HepG2 (cell line): Measurements from ENCODE around the gene MRPL3. TPM values are rescaled to one million over a fixed set of nuclear protein-coding genes. Genes with fewer than 3 reads are reported as not detected.
"Not testable (repeated sequence)": the region's sequence is repeated elsewhere in the genome, so short reads cannot be mapped to it uniquely, and the experiment has no call there.

Source experiments
- ATAC-seq: fragments of 200-7000 bp; cut with Tn5 transposase; 3 replicates; pipeline ENCODE4 v1.9.1; 2020; ENCODE audit warnings: mild to moderate bottlenecking, moderate library complexity
- BruUV-seq: library from RNA; stranded (reverse); fragments of 400-500 nt; replicated peaks from 2 replicates; lab custom pipeline; 2021; lab: Mats Ljungman, UMichigan
- CTCF ChIA-PET: fragments of 300-600 bp; formaldehyde crosslinking; extraction: SDS; loops from one replicate; lab custom pipeline; 2021; ENCODE audit warnings: low total read pairs, inconsistent platforms, low intra/inter-chr PET ratio; lab: Yijun Ruan, JAX
- POLR2A ChIA-PET: fragments of 350-600 bp; sonication (Branson Sonifier 250); formaldehyde crosslinking; loops from one replicate; lab custom pipeline; 2020; ENCODE audit warnings: antibody characterized with exemption, inconsistent platforms; lab: Yijun Ruan, JAX
- DNase-seq: peaks from one replicate; pipeline ENCODE4 v3.0.0-alpha.2; 2015; ENCODE audit warnings: low spot score
- FAIRE-seq: peaks from 3 replicates; lab custom pipeline; 2011; peaks lifted over from hg19 to GRCh38; lab: Jason Lieb, UNC
- H2AFZ ChIP-seq: one replicate; pipeline ENCODE4 v1.6.1; 2011; ENCODE audit warnings: low read length, inconsistent platforms
- H3K27ac ChIP-seq: fragments of 300-600 bp; 3 replicates; pipeline ENCODE4 v1.8.0; 2011; ENCODE audit warnings: mixed run types, mild to moderate bottlenecking, mixed read lengths, low read length, inconsistent platforms; ENCODE audit not compliant: insufficient read depth; ENCODE audit errors: extremely low read length
- H3K27me3 ChIP-seq, 2 experiments: fragments of 200-600 bp in 1 of 2; 2 replicates in 1 of 2; 3 replicates in 1 of 2; pipeline versions ENCODE4 v1.6.0 to v1.8.0; 2011; ENCODE audit warnings: low read length in 2 of 2, mild to moderate bottlenecking in 2 of 2, moderate library complexity in 2 of 2, inconsistent platforms in 1 of 2; ENCODE audit not compliant: insufficient read depth in 2 of 2, control insufficient read depth in 1 of 2
- H3K36me3 ChIP-seq, 2 experiments: fragments of 200-600 bp in 1 of 2; replicated peaks in 1 of 2; 2 replicates in 1 of 2; 3 replicates in 1 of 2; pipeline versions ENCODE4 v1.5.1 to v1.8.0; 2011; ENCODE audit warnings: low read length in 2 of 2, inconsistent platforms in 1 of 2; ENCODE audit not compliant: insufficient read depth in 2 of 2, control insufficient read depth in 1 of 2
- H3K4me1 ChIP-seq: 2 replicates; pipeline ENCODE4 v1.5.1; 2012; ENCODE audit warnings: low read length, inconsistent platforms; ENCODE audit not compliant: insufficient read depth
- H3K4me2 ChIP-seq: 2 replicates; pipeline ENCODE4 v1.6.0; 2011; ENCODE audit warnings: low read depth, low read length, inconsistent platforms
- H3K4me3 ChIP-seq, 3 experiments: fragments of 200-600 bp in 1 of 3; sonication (generic), shearing (Covaris generic) in 1 of 3; replicated peaks in 1 of 3; 2 replicates each; pipeline ENCODE4 v1.5.1; 2011 to 2016; ENCODE audit warnings: low read length in 3 of 3, inconsistent platforms in 2 of 3, low read depth in 2 of 3, mild to moderate bottlenecking in 2 of 3, control low read depth in 1 of 3, mixed read lengths in 1 of 3; ENCODE audit not compliant: insufficient read depth in 1 of 3
- H3K79me2 ChIP-seq: one replicate; pipeline ENCODE4 v1.6.1; 2011; ENCODE audit warnings: low read length, inconsistent platforms; ENCODE audit not compliant: insufficient read depth
- H3K9ac ChIP-seq: 2 replicates; pipeline ENCODE4 v1.6.0; 2011; ENCODE audit warnings: mild to moderate bottlenecking, low read depth, low read length, inconsistent platforms; ENCODE audit not compliant: insufficient read depth
- H3K9me3 ChIP-seq: 2 replicates; pipeline ENCODE4 v1.5.1; 2012; ENCODE audit warnings: mild to moderate bottlenecking, low read length
- H4K20me1 ChIP-seq: 2 replicates; pipeline ENCODE4 v1.6.0; 2011; ENCODE audit warnings: inconsistent platforms, mild to moderate bottlenecking, low read length, moderate library complexity; ENCODE audit not compliant: insufficient read depth
- CEBPG ChIP-seq: IDR thresholded peaks from 2 replicates; pipeline ENCODE4 v1.6.1; 2016
- DZIP1 ChIP-seq: sonication (generic); formaldehyde crosslinking; IDR thresholded peaks from 2 replicates; pipeline ENCODE4 v1.5.0; 2020; ENCODE audit warnings: mild to moderate bottlenecking, missing genetic modification reagents
- FOSL2 ChIP-seq: sonication (generic); formaldehyde crosslinking; IDR thresholded peaks from 2 replicates; pipeline ENCODE4 v1.4.0; 2020; ENCODE audit warnings: missing genetic modification reagents
- GTF3A ChIP-seq: sonication (generic); formaldehyde crosslinking; conservative IDR thresholded peaks from 2 replicates; pipeline ENCODE4 v1.4.0; 2020; ENCODE audit warnings: mild to moderate bottlenecking, missing genetic modification reagents
- IRX3 ChIP-seq: sonication (generic); formaldehyde crosslinking; IDR thresholded peaks from 2 replicates; pipeline ENCODE4 v1.8.1; 2023; ENCODE audit warnings: mild to moderate bottlenecking, low read depth, missing genetic modification reagents, borderline replicate concordance
- MIER2 ChIP-seq: IDR thresholded peaks from 2 replicates; pipeline ENCODE4 v1.6.1; 2016; ENCODE audit warnings: missing biosample characterization, missing genetic modification reagents
- RFXAP ChIP-seq: sonication (generic); formaldehyde crosslinking; IDR thresholded peaks from 2 replicates; pipeline ENCODE4 v1.4.0; 2020; ENCODE audit warnings: missing genetic modification reagents, borderline replicate concordance
- SMARCC2 ChIP-seq: fragments of 450-650 bp; IDR thresholded peaks from 2 replicates; pipeline ENCODE4 v1.6.1; 2017; ENCODE audit warnings: antibody characterized with exemption, mild to moderate bottlenecking
- SP140L ChIP-seq: sonication (generic); formaldehyde crosslinking; IDR thresholded peaks from 2 replicates; pipeline ENCODE4 v1.4.0; 2020; ENCODE audit warnings: missing genetic modification reagents, borderline replicate concordance
- TRIM22 ChIP-seq: fragments of 450-650 bp; IDR thresholded peaks from 2 replicates; pipeline ENCODE4 v1.6.1; 2017
- ZNF235 ChIP-seq: sonication (generic); formaldehyde crosslinking; IDR thresholded peaks from 2 replicates; pipeline ENCODE4 v1.8.1; 2023; ENCODE audit warnings: mild to moderate bottlenecking, missing genetic modification reagents, borderline replicate concordance
- ZNF326 ChIP-seq: sonication (generic); formaldehyde crosslinking; IDR thresholded peaks from 2 replicates; pipeline ENCODE4 v1.4.0; 2020; ENCODE audit warnings: missing genetic modification reagents, borderline replicate concordance
- ZNF792 ChIP-seq: IDR thresholded peaks from 2 replicates; pipeline ENCODE4 v1.6.1; 2016
- WGBS: methylation state at CpG from one replicate; pipeline ENCODE4 v1.1.6; 2017; ENCODE audit warnings: low lambda C conversion rate; 5-methylcytosine and 5-hydroxymethylcytosine counted together
- in situ Hi-C: cut with HindIII; loops from 2 replicates; pipeline ENCODE4 v1.10.0; 2017; ENCODE audit warnings: low pct_unique_long_range_greater_than_20kb; ENCODE audit not compliant: extremely low pct_ligation_motif_present
- intact Hi-C: fragments of 100-400 bp; cut with micrococcal nuclease; formaldehyde crosslinking; loops from one replicate; pipeline ENCODE4 v1.10.0; 2022; ENCODE audit not compliant: unreplicated experiment
- polyA plus RNA-seq, 8 experiments: library from polyadenylated mRNA; depleted of rRNA in 3 of 8; stranded (reverse) in 7 of 8; unstranded in 1 of 8; fragments of >200 nt; fragmentation: Illumina TruSeq in 4 of 8; extraction: Trizol in 4 of 8; gene quantifications; 2 replicates each; pipeline versions ENCODE4 v1.2.1 to v1.2.3, GENCODE V29; 2011 to 2016; ENCODE audit warnings: low read depth in 4 of 8, missing spikeins in 1 of 8, mixed read lengths in 1 of 8; ENCODE audit not compliant: insufficient read depth in 1 of 8
- total RNA-seq, 5 experiments: library from RNA; depleted of rRNA; stranded (reverse); fragments of >200 nt; fragmentation: Illumina TruSeq; extraction: Trizol; gene quantifications; 2 replicates each; pipeline ENCODE4 v1.2.3, GENCODE V29; 2016; ENCODE audit warnings: low read depth in 1 of 5

The MRPL3 gene
- total and polyA plus RNA-seq, 2 of the 13 experiments (the other 11 are each of a cell fraction or from before 2014, with no cell fraction given) = 114 to 172 TPM

- ATAC-seq (no peak), DNase-seq (no peak), FAIRE-seq (no peak)
- H3K79me2 ChIP-seq = peaks cover 12% of the 10 kb centered on the region
- ChIA-PET CTCF (no interaction called here), POLR2A (no interaction called here)
- H2AFZ ChIP-seq = no peak overlapping the region
- intact Hi-C loops = no loop called here
- no peak overlapping the region for H3K9ac ChIP-seq
- H3K27ac ChIP-seq = no peak overlapping the region
- H3K9me3 ChIP-seq = no peaks in the 10 kb centered on the region
- H3K4me2 ChIP-seq = no peak overlapping the region
- no peaks in the 10 kb centered on the region for H3K27me3 ChIP-seq
- H3K4me3 ChIP-seq = no peak overlapping the region
- no TSS peak for BruUV-seq
- 97% methylated on average over 2 of the region's 2 CpGs for WGBS
- H3K4me1 ChIP-seq = no peaks in the 10 kb centered on the region
- in situ Hi-C loops = loop anchor here (25.0 kb wide), 1 partner anchor 454 kb away; the partner anchor contains the start of genes ASTE1 and NEK11
- H4K20me1 ChIP-seq = no peaks in the 10 kb centered on the region; the same call in 1 of the 2 replicates
- H3K36me3 ChIP-seq = peaks cover 7 to 53% of the 10 kb centered on the region in 2 experiments; a peak in 4 of 5 replicates
- TF ChIP-seq SP140L = no peak
- no peak for TF ChIP-seq ZNF792 (CRISPR knock-in tag)
- no peak for TF ChIP-seq ZNF235 (CRISPR knock-in tag)
- TF ChIP-seq DZIP1 (CRISPR knock-in tag) = no peak
- no peak for TF ChIP-seq IRX3 (CRISPR knock-in tag)
- TF ChIP-seq SMARCC2 = no peak
- TF ChIP-seq TRIM22 = no peak
- TF ChIP-seq FOSL2 (CRISPR knock-in tag) = no peak
- no peak for TF ChIP-seq ZNF326 (CRISPR knock-in tag)
- TF ChIP-seq MIER2 = no peak
- no peak for TF ChIP-seq GTF3A (CRISPR knock-in tag)
- no peak for TF ChIP-seq RFXAP
- TF ChIP-seq CEBPG (CRISPR knock-in tag) = no peak
Observed at GRCh38 chr3:131491084-131491483, 11.7 kb downstream of the MRPL3 start.

GRCh38 chr3:131486545-131486944, 16.2 kb downstream of the MRPL3 start:
- H3K79me2 ChIP-seq, DNase-seq: not testable (repeated sequence)

More at GRCh38 chr3:131486545-131486944, 16.2 kb downstream of the MRPL3 start:
- intact Hi-C loops = loop anchor here (5.0 kb wide), 1 partner anchor 104 kb away; the partner anchor contains the start of gene NUDT16
- BruUV-seq, ATAC-seq, H3K4me3 ChIP-seq, H3K4me1 ChIP-seq, H2AFZ ChIP-seq, CTCF ChIA-PET, H3K9ac ChIP-seq, FAIRE-seq, POLR2A ChIA-PET, H3K27me3 ChIP-seq, H3K4me2 ChIP-seq, H3K9me3 ChIP-seq, H3K27ac ChIP-seq, H4K20me1 ChIP-seq: not testable (repeated sequence)
- peaks cover 3 to 44% of the 10 kb centered on the region in 2 experiments; a peak in 4 of 5 replicates for H3K36me3 ChIP-seq
- in situ Hi-C loops = loop anchor here (25.0 kb wide), 1 partner anchor 449 kb away; the partner anchor contains the start of genes ASTE1 and NEK11
- WGBS = 100% methylated on average over 3 of the region's 3 CpGs
